NCI-H82 treated with DMSO at 0.1 percent for 48 hours (cell line): ENCODE data around the gene REN.

Experiments
- DNase-seq: peaks from one replicate; lab custom pipeline; 2025; ENCODE audit not compliant: unreplicated experiment; lab: John Stamatoyannopoulos, UW

REN gene

DNA sequence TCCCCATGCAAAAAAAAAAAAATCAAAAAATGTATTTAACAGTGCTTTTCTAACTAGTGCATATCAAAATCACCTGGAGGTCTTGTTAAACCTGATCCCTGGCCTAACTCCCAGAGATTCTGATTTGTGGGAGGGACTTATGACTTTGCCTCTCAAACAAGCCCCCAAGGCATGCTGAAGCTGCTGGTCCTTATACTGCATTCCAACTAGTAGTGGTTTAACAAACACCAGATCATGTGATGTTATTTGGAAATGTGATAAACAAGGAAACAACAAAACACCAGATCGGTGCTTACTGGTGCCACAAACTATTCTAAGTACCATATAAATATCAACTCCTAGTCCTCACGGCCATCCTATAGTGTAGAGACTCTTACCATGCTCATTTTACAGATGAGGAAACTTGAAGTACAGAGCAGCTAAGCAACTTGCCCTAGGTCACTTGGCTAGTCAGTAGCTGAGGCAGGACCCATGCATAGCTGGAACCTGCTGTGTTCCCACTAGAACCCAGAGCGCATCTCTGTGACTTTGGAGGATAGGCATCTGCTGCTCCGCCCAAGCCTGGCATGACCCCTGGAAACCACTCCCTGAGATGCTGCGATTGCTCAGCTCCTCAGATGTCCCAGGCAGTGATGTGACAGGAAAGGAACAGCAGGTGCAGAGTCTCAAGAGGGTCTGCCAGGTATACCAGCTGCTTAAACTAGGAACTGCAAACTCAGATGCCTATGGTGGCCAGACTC lies 55.1 kb downstream of the REN start:
- no peak for DNase-seq

DNA sequence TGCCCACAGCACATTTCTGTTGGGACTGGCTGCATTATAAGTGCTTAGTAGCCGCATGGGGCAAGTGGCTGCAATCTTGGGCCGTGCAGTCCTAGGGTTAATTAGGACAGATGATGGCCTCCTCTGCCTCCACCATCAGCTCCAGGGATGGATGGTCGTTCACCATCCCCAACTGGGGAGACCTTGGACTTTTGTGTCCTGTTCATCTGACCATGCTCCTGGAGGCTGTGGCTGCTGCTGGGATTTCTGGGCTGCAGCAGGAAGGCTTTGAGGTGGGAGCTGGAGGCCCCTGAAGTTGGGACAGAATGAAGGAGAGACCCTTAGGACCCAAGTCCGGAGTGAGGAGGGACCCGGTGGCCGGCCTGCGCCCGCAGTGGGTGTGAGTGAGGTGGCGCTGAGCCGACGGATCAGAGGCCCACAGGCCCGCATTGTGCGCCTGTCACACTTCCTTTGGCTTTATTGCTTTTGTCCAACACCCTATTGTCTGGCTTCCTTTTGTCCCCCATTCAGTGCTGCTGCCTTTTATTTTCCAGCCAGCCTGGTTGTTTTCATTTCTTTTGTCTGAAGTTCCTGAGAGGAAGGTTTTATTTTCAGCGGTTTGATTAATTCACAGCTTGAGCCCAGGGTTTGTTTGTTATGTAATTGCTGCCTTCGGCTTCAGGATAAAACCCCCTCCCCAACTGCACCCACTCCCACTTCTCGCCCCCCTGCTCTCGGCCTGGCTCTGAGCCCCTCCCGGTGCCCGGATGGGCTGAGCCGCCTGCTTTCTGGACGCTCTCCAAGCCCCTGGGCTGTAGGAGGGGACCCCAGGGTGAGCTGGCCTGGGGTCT lies 57.6 kb downstream of the REN start:
- DNase-seq = no peak

DNA sequence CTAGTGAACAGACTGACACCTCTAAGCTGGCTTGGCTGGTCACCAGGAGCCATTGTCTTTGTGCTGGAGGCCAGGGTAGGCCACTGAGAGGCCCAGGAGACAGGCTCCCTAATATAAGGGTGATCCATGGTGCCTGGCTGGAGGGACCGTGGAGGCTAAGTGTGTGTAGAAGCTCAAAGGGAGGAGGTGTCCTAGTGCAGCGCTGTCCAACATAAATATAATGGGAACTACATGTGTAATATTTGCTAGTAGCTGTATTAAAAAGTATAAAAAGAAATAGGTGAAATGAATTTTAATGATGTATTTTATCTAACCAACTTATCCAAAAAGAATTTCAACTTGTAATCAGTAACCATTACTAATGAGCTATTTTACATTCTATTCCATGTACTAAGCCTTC lies 58.2 kb downstream of the REN start:
- no peak for DNase-seq

DNA sequence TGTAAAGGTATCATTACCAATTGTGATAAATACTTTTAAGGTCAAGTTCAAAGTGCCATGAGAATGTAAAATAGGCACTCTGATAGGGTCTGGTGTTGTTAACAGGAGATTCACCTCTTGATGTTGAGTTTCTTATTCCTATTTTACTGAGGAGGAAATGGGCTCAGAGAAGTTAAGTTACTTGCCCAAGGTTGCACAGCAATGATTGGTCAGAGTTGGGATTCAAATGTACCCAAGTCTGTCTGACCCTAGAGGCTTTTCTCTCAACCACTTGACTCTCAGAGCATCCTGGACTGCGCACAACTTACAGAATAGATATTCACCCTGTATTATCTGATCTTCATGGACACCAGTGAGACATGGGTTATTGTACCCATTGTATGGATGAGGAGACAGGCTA lies 59.3 kb downstream of the REN start:
- DNase-seq = no peak

DNA sequence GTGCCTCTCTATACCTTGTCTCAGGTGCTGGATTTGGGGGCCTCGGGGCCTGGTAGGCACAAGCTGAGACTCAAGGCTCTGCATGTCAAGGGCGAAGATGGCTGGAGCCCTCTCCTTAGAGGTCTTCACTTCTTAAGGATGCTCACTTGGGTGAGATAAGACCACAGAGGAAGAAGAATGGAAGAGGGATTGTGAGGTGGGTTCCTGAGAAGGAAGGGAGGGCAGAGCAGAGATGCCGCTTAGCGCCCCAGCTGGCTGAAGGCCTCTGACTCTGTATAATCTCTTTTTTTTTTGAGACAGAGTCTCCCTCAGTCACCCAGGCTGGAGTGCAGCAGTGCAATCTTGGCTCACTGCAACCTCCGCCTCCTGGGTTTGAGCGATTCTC lies 61.0 kb downstream of the REN start:
- no peak for DNase-seq
